GM13977 (cell line): ENCODE results near the gene RNF223.

Experiments
- DNase-seq: peaks from one replicate; pipeline ENCODE4 v3.0.0; 2012; ENCODE audit warnings: low spot score
- in situ Hi-C: fragments of 300-500 bp; cut with MboI; formaldehyde crosslinking; loops from one replicate; pipeline ENCODE4 v1.12.0; 2022; ENCODE audit warnings: low sequenced_read_pairs, low pct_unique_long_range_greater_than_20kb, mixed read lengths, inconsistent platforms; ENCODE audit not compliant: unreplicated experiment
- TF ChIP-seq, protein P1 (sequence below): IDR thresholded peaks from 2 replicates; pipeline ENCODE4 v1.5.1; 2012; ENCODE audit warnings: mild to moderate bottlenecking, control low read depth; ENCODE audit not compliant: insufficient read depth; ENCODE audit errors: extremely low read depth, missing control alignments

Gene RNF223

GRCh38 chr1:1085911-1086841 is 12.1 kb upstream of the RNF223 start:
- TF ChIP-seq, protein P1, sequence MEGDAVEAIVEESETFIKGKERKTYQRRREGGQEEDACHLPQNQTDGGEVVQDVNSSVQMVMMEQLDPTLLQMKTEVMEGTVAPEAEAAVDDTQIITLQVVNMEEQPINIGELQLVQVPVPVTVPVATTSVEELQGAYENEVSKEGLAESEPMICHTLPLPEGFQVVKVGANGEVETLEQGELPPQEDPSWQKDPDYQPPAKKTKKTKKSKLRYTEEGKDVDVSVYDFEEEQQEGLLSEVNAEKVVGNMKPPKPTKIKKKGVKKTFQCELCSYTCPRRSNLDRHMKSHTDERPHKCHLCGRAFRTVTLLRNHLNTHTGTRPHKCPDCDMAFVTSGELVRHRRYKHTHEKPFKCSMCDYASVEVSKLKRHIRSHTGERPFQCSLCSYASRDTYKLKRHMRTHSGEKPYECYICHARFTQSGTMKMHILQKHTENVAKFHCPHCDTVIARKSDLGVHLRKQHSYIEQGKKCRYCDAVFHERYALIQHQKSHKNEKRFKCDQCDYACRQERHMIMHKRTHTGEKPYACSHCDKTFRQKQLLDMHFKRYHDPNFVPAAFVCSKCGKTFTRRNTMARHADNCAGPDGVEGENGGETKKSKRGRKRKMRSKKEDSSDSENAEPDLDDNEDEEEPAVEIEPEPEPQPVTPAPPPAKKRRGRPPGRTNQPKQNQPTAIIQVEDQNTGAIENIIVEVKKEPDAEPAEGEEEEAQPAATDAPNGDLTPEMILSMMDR, result no peak
- in situ Hi-C loops, result no loop called here
- DNase-seq, result no peak

- TF ChIP-seq, protein P1, result no peak
- in situ Hi-C loops, result no loop called here
- DNase-seq, result no peak
Observed at GRCh38 chr1:1085171-1085841, 11.2 kb upstream of the RNF223 start.

- in situ Hi-C loops, result no loop called here
- DNase-seq, result no peak
- TF ChIP-seq, protein P1, result no peak
Observed at GRCh38 chr1:1084372-1085170, 10.5 kb upstream of the RNF223 start.

GRCh38 chr1:1083416-1084371 is 9.6 kb upstream of the RNF223 start:
- no peak for DNase-seq
- in situ Hi-C loops, result no loop called here
- TF ChIP-seq, protein P1, result no peak

DNA sequence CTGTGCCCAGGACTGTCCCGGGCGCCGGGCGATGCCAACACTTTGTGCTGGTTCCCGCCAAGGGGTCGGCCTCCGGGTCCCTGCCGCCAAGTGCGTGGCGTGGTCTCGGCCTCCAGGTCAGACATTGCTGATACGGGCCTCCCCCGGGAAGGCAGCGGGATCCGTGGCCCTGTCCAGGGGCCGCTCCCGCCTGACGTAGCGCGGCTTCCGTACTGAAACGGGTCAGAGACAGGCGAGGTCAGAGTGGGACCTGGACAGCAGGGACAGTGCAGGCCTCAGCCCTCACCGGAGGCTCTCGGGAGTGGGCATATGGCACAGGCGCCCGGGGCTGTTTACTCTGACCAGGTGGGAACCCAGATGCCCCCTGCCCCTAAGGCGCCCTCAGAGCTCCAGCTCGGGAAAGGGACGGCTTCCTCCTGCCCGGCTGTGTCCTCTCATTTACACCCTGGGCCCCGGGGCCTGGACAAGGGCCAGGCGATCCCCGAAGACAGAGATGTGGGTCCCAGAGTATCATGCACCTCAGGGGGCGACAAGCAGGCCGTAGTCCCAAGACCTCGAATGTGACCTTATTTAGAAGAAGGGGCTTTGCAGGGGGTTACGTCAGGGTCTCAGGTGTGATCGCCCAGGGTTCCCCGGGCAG is 8.8 kb upstream of the RNF223 start:
- in situ Hi-C loops, result no loop called here
- TF ChIP-seq, protein P1, result no peak
- DNase-seq, result no peak
